OCI-LY3 (cell line): ENCODE results near the gene ITIH6.
"Not testable (repeated sequence)": the region's sequence is repeated elsewhere in the genome, so short reads cannot be mapped to it uniquely, and the experiment has no call there.

Experiments used
- H2AFZ ChIP-seq: fragments of 200-600, 300-600 bp; shearing (Covaris generic); 2 replicates; pipeline ENCODE4 v1.6.0; 2014; ENCODE audit warnings: antibody characterized with exemption, low read depth, low read length
- H3K27ac ChIP-seq: fragments of 200-600, 300-600 bp; sonication (generic); 2 replicates; pipeline ENCODE4 v1.5.1; 2014; ENCODE audit warnings: mild to moderate bottlenecking, low read length, moderate library complexity, mixed read lengths
- H3K27me3 ChIP-seq: fragments of 200-600, 300-600 bp; sonication (generic); 2 replicates; pipeline ENCODE4 v1.6.1; 2014; ENCODE audit warnings: low read depth, low read length, mixed read lengths
- H3K36me3 ChIP-seq: fragments of 200-600, 300-600 bp; sonication (generic); replicated peaks from 2 replicates; pipeline ENCODE3; 2014; ENCODE audit warnings: low read depth, low read length, mixed read lengths
- H3K4me1 ChIP-seq: fragments of 300-600, 200-600 bp; sonication (generic); 2 replicates; pipeline ENCODE4 v1.6.1; 2014; ENCODE audit warnings: low read length, mixed read lengths
- H3K4me2 ChIP-seq: fragments of 200-600, 300-600 bp; sonication (generic); 2 replicates; pipeline ENCODE4 v1.6.1; 2014; ENCODE audit warnings: low read length, mixed read lengths
- H3K4me3 ChIP-seq: fragments of 300-600, 200-600 bp; sonication (generic); 2 replicates; pipeline ENCODE4 v1.5.1; 2014; ENCODE audit warnings: antibody characterized with exemption, mild to moderate bottlenecking, low read length, moderate library complexity
- H3K79me2 ChIP-seq: fragments of 300-600, 200-600 bp; shearing (Covaris generic); 2 replicates; pipeline ENCODE4 v1.6.1; 2014; ENCODE audit warnings: mild to moderate bottlenecking, low read length, mixed read lengths
- H3K9ac ChIP-seq: fragments of 300-600, 200-600 bp; shearing (Covaris generic); 2 replicates; pipeline ENCODE4 v1.6.0; 2014; ENCODE audit warnings: mild to moderate bottlenecking, low read length, moderate library complexity
- H3K9me3 ChIP-seq: fragments of 200-600, 300-600 bp; shearing (Covaris generic); 2 replicates; pipeline ENCODE4 v1.6.1; 2014; ENCODE audit warnings: low read length, mixed read lengths; ENCODE audit not compliant: insufficient read depth
- H4K20me1 ChIP-seq: fragments of 200-600, 300-600 bp; sonication (generic); 2 replicates; pipeline ENCODE4 v1.6.1; 2016; ENCODE audit warnings: low read length, mixed read lengths; ENCODE audit not compliant: insufficient read depth
- EZH2phosphoT487 ChIP-seq: fragments of 200-600 bp; shearing (Covaris generic); IDR thresholded peaks from 2 replicates; pipeline ENCODE4 v1.6.1; 2018; ENCODE audit warnings: antibody characterized with exemption, mixed run types, low read depth
- TF ChIP-seq, protein P1 (sequence below): fragments of 200-600, 300-600 bp; sonication (generic); IDR thresholded peaks from 2 replicates; pipeline ENCODE4 v1.5.1; 2014; ENCODE audit warnings: antibody characterized with exemption, low read length, low read depth

ITIH6 gene

DNA sequence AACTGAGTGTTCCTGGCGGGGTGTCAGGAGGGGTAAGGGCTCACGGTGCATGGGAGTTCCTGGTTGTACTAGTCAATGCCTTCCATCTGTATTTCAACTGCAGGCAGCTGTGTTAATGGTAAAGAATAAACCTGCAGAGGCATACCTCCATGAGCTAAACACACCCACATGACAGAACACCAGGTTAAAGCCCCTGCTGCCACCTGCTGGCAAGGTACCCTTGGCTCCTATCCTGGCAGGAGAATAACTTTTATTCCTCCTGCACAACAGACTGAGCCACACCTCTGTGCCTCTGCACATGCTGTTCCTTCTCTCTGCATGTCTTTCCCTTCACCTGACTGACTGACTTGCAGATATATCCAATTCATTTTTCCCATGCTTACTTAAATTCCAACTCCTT is 11.1 kb downstream of the ITIH6 start:
- no peak overlapping the region for H3K27ac ChIP-seq
- no peak overlapping the region for H3K4me2 ChIP-seq
- H3K36me3 ChIP-seq: no peaks in the 10 kb centered on the region
- H4K20me1 ChIP-seq: no peaks in the 10 kb centered on the region
- TF ChIP-seq, protein P1, sequence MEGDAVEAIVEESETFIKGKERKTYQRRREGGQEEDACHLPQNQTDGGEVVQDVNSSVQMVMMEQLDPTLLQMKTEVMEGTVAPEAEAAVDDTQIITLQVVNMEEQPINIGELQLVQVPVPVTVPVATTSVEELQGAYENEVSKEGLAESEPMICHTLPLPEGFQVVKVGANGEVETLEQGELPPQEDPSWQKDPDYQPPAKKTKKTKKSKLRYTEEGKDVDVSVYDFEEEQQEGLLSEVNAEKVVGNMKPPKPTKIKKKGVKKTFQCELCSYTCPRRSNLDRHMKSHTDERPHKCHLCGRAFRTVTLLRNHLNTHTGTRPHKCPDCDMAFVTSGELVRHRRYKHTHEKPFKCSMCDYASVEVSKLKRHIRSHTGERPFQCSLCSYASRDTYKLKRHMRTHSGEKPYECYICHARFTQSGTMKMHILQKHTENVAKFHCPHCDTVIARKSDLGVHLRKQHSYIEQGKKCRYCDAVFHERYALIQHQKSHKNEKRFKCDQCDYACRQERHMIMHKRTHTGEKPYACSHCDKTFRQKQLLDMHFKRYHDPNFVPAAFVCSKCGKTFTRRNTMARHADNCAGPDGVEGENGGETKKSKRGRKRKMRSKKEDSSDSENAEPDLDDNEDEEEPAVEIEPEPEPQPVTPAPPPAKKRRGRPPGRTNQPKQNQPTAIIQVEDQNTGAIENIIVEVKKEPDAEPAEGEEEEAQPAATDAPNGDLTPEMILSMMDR: peak; percentile 45
- no peak for TF ChIP-seq EZH2phosphoT487
- H3K79me2 ChIP-seq: no peaks in the 10 kb centered on the region
- no peak overlapping the region for H3K4me3 ChIP-seq
- no peak overlapping the region for H3K9ac ChIP-seq
- H3K9me3 ChIP-seq: no peaks in the 10 kb centered on the region
- H3K4me1 ChIP-seq: no peaks in the 10 kb centered on the region
- no peak overlapping the region for H2AFZ ChIP-seq
- no peaks in the 10 kb centered on the region for H3K27me3 ChIP-seq

DNA sequence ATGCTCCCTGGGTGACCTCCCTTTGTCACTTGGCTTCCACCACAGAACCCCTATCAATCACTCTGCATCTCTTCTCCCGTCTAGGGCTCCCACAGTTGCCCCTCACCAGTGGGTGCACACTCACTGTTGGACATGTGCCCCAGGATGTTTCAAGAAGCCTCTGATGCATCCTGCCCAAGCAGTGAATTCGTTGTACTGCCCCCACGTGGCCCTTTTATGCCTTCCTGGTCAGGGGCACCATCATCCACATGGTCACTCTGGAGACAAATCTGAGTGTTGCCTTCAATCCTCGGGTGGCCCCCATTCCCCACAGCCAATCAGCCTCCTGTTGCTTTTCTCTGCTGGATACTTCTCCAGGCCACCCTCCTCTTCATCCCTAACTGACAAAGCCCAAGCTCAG is 12.2 kb downstream of the ITIH6 start:
- Histone ChIP-seq H3K79me2 (no peaks in the 10 kb centered on the region), H3K27me3 (no peaks in the 10 kb centered on the region), H3K4me2 (no peak overlapping the region), H3K27ac (no peak overlapping the region), H4K20me1 (no peaks in the 10 kb centered on the region), H3K4me1 (no peaks in the 10 kb centered on the region), H2AFZ (no peak overlapping the region), H3K9me3 (no peaks in the 10 kb centered on the region), H3K4me3 (no peak overlapping the region), H3K36me3 (no peaks in the 10 kb centered on the region), H3K9ac (no peak overlapping the region)
- TF ChIP-seq, protein P1: peak; percentile 40
- TF ChIP-seq EZH2phosphoT487: no peak

DNA sequence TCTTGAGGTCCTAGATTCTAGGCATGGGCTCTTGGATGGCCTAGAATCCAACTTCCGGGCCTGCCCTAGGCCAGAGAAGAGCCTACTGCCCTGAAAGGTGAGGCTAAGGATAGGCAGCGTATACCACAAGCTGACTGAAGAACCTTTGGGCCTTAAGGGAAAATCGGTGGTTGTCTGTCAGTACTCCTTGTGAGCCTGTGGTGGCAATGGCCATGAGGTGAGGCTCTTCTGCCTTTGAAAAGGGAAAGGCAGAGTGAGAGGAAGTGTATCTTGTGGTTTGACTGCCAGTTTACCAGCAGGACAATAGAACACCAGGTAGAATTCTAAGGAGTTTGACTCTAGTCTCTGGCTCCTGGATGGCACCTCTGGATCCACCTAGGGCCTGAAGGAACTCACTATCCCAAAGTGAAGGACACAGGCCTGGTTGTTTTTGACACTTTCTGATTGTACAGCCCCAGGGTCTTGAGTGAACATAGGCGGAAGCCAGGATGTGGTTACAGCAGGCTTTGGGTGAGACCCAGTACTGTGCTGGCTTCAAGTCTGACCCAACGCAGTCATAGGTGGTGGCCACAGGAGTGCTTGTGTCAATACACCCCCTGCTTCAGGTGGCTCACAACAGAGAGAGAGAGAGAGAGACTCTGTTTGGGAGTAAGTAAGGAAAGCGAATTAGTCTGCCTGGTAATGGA is 20.9 kb downstream of the ITIH6 start:
- Histone ChIP-seq H4K20me1 (no peaks in the 10 kb centered on the region), H3K27me3 (no peaks in the 10 kb centered on the region), H3K4me1 (no peaks in the 10 kb centered on the region), H3K9ac (no peak overlapping the region), H2AFZ (no peak overlapping the region), H3K79me2 (no peaks in the 10 kb centered on the region), H3K4me3 (no peak overlapping the region), H3K27ac (no peak overlapping the region), H3K36me3 (no peaks in the 10 kb centered on the region), H3K4me2 (no peak overlapping the region), H3K9me3 (no peaks in the 10 kb centered on the region)
- no peak for TF ChIP-seq EZH2phosphoT487
- TF ChIP-seq, protein P1: no peak

DNA sequence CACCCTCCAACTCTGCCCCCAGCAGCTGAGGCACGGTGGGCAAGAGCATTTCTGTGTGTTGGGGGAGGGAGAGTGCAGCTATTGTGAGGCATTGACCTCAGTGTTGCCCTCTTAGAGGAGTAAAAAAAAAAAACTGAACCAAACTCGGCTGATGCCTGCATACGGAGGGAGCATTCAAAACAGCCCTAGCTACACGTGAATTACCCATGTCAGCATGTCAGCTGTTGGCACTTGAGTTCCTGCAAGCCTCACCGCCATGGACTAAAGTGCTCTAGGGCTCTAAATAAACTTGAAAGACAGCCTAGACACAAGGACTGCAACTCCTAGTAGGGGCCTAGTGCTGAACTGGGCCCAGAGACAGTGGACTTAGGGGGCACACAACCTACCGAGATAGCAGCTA is 22.0 kb downstream of the ITIH6 start:
- Histone ChIP-seq H3K27me3 (no peaks in the 10 kb centered on the region), H3K4me3 (no peak overlapping the region), H3K9ac (no peak overlapping the region), H3K9me3 (no peaks in the 10 kb centered on the region), H4K20me1 (no peaks in the 10 kb centered on the region), H3K4me1 (no peaks in the 10 kb centered on the region), H3K4me2 (no peak overlapping the region), H2AFZ (no peak overlapping the region), H3K79me2 (no peaks in the 10 kb centered on the region), H3K27ac (no peak overlapping the region), H3K36me3 (no peaks in the 10 kb centered on the region)
- no peak for TF ChIP-seq EZH2phosphoT487
- TF ChIP-seq, protein P1: no peak

DNA sequence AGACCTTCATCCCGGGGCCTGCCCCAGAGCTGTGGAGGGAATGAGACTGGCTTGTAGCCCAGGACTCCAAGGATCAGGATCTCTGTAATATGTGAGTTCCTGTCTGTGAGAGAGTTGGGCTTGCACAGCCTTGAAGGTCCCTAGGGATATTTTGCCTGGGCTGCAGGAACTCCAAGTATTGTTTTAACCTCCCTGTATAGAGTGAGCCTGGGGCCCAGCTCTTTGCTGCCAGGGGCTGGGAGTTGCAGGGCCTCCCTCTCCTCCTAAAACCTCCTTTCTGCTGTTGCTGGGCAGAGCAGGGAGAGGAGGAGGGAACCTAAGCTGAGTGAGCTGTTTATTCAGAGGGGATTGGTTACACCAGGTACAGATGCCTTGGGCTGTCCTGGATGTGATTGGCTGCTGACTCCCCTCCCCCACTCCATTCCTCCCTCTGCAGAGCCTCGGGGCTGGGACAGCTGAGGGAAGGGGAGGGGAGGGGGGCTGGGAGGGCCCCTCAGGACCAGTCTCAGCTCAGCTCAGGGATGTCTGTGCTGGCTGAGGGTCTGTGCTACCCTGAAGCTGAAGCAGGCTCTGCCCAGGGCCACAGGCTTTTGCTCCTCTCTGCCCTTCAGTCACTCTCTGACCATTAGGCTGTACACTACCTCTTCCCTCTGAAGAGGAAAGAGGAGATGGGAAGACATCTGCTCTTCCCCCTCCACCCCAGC is 23.5 kb downstream of the ITIH6 start:
- H3K9me3 ChIP-seq, H3K27ac ChIP-seq, H4K20me1 ChIP-seq, H3K4me3 ChIP-seq, H3K79me2 ChIP-seq, H2AFZ ChIP-seq, H3K27me3 ChIP-seq, H3K36me3 ChIP-seq, H3K9ac ChIP-seq, H3K4me1 ChIP-seq, H3K4me2 ChIP-seq: not testable (repeated sequence)
